Measurements from ENCODE around the gene GPBP1L1.
"Not testable (repeated sequence)": the region's sequence is repeated elsewhere in the genome, so short reads cannot be mapped to it uniquely, and the experiment has no call there.

The GPBP1L1 gene

DNA sequence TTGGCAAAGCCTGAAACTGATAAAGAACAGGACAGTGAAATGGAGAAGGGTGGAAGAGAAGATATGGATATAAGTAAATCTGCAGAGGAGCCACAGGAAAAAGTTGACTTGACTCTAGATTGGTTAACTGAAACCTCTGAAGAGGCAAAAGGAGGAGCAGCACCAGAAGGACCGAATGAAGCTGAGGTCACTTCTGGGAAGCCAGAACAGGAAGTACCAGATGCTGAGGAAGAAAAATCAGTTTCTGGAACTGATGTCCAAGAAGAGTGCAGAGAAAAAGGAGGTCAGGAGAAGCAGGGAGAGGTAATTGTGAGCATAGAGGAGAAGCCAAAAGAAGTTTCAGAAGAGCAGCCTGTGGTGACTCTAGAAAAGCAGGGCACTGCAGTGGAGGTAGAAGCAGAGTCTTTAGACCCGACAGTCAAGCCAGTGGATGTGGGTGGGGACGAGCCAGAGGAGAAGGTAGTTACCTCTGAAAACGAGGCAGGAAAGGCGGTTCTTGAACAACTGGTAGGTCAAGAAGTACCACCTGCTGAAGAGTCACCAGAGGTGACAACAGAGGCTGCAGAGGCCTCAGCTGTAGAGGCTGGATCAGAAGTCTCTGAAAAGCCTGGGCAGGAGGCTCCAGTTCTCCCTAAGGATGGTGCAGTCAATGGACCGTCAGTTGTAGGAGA lies 78.8 kb downstream of the GPBP1L1 start:
- H3K4me1 Mint-ChIP-seq, result no peaks in the 10 kb centered on the region
- TF ChIP-seq, protein P1, sequence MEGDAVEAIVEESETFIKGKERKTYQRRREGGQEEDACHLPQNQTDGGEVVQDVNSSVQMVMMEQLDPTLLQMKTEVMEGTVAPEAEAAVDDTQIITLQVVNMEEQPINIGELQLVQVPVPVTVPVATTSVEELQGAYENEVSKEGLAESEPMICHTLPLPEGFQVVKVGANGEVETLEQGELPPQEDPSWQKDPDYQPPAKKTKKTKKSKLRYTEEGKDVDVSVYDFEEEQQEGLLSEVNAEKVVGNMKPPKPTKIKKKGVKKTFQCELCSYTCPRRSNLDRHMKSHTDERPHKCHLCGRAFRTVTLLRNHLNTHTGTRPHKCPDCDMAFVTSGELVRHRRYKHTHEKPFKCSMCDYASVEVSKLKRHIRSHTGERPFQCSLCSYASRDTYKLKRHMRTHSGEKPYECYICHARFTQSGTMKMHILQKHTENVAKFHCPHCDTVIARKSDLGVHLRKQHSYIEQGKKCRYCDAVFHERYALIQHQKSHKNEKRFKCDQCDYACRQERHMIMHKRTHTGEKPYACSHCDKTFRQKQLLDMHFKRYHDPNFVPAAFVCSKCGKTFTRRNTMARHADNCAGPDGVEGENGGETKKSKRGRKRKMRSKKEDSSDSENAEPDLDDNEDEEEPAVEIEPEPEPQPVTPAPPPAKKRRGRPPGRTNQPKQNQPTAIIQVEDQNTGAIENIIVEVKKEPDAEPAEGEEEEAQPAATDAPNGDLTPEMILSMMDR (IDR thresholded peaks at IDR 0.05; ENCODE audit: unreplicated experiment in 3 of 3), result no peak
- no peaks in the 10 kb centered on the region for H3K9me3 Mint-ChIP-seq
- H3K27ac Mint-ChIP-seq, result no peak overlapping the region
- peaks cover 65% of the 10 kb centered on the region for H3K36me3 Mint-ChIP-seq (ENCODE audit: low read depth)
- H3K4me3 Mint-ChIP-seq, result no peak overlapping the region
- H3K27me3 Mint-ChIP-seq (ENCODE audit: low read depth), result no peaks in the 10 kb centered on the region

DNA sequence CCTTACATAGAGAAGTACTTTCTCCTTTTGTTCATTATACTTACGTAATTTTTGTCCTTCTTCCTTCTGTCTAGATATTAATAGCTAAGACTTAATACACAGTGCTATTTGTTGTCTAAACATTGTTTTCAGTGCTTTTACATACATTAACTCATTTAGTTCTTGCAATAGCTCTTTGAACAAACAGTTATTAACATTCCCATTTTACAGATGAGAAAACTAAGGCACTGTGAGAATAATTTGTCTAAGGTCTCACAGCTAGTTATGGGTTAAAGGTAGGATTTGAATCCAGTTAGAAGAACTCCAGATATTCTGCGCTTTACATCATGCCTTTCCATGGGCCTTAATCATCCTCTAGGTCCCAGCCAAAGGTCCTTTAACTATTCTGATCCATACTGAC lies 82.1 kb downstream of the GPBP1L1 start:
- peaks cover 68% of the 10 kb centered on the region for H3K36me3 Mint-ChIP-seq (ENCODE audit: low read depth)

DNA sequence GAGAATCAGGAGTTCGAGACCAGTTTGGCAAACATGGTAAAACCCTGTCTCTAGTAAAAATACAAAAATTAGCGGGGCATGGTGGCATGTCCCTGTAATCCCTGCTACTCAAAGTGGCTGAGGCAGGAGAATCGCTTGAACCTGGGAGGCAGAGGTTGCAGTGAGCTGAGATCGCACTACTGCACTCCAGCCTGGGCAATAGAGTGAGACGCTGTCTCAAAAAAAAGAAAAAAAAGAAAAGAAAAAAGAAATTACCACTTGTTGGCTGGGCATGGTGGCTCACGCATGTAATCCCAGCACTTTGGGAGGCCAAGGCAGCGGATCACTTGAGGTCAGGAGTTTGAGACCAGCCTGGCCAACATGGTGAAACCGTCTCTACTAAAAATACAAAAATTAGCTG lies 89.6 kb downstream of the GPBP1L1 start:
- H3K27me3 Mint-ChIP-seq (ENCODE audit: low read depth); H3K4me1 Mint-ChIP-seq; H3K4me3 Mint-ChIP-seq; H3K9me3 Mint-ChIP-seq; H3K27ac Mint-ChIP-seq: not testable (repeated sequence)
- H3K36me3 Mint-ChIP-seq (ENCODE audit: low read depth), result peaks cover 54% of the 10 kb centered on the region

More for the DNA sequence above, 82.1 kb downstream of the GPBP1L1 start:
- Mint-ChIP-seq H3K4me3 (no peak overlapping the region), H3K4me1 (no peaks in the 10 kb centered on the region), H3K27me3 (ENCODE audit: low read depth) (no peaks in the 10 kb centered on the region), H3K9me3 (no peaks in the 10 kb centered on the region), H3K27ac (no peak overlapping the region)
- TF ChIP-seq, protein P1 (IDR thresholded peaks at IDR 0.05; ENCODE audit: unreplicated experiment in 3 of 3), result no peak

GRCh38 chr1:45594412-45594811 lies 91.9 kb downstream of the GPBP1L1 start:
- no peaks in the 10 kb centered on the region for H3K9me3 Mint-ChIP-seq
- TF ChIP-seq, protein P1 (IDR thresholded peaks at IDR 0.05; ENCODE audit: unreplicated experiment in 3 of 3), result no peak
- no peaks in the 10 kb centered on the region for H3K27me3 Mint-ChIP-seq (ENCODE audit: low read depth)
- H3K4me1 Mint-ChIP-seq, result no peaks in the 10 kb centered on the region
- H3K27ac Mint-ChIP-seq, result no peak overlapping the region
- peaks cover 49% of the 10 kb centered on the region for H3K36me3 Mint-ChIP-seq (ENCODE audit: low read depth)
- no peak overlapping the region for H3K4me3 Mint-ChIP-seq

GRCh38 chr1:45589861-45590260 lies 96.5 kb downstream of the GPBP1L1 start:
- Mint-ChIP-seq H3K27ac (no peak overlapping the region), H3K4me3 (no peak overlapping the region), H3K27me3 (ENCODE audit: low read depth) (no peaks in the 10 kb centered on the region), H3K9me3 (no peaks in the 10 kb centered on the region), H3K4me1 (peaks cover 20% of the 10 kb centered on the region), H3K36me3 (ENCODE audit: low read depth) (peaks cover 24% of the 10 kb centered on the region)
- TF ChIP-seq, protein P1 (IDR thresholded peaks at IDR 0.05; ENCODE audit: unreplicated experiment in 3 of 3), result no peak

DNA sequence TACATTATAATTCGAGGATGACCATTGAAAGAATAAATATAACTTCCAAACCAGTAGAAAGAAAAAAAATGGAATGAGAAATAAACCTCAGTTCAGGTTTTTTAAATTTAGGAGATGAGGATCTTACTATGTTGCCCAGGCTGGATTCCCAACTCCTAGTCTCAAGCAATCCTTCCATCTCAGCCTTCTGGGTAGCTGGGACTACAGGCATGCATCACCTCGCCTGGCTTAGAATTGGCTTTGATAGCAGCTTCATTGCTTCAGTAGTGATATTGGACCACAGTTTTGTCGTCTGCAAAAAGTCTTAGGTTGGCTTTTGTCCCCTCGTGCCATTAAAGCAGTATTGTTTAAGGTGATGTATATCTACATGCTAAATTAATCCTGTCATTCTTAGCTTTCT lies 99.6 kb downstream of the GPBP1L1 start:
- Mint-ChIP-seq H3K27me3 (ENCODE audit: low read depth) (no peaks in the 10 kb centered on the region), H3K4me1 (peaks cover 23% of the 10 kb centered on the region), H3K36me3 (ENCODE audit: low read depth) (peaks cover 12% of the 10 kb centered on the region), H3K9me3 (no peaks in the 10 kb centered on the region), H3K27ac (no peak overlapping the region), H3K4me3 (peak overlapping the region; percentile 93 to 96 (median 96))
- TF ChIP-seq, protein P1 (IDR thresholded peaks at IDR 0.05; ENCODE audit: unreplicated experiment in 3 of 3), result no peak
